ENCODE data around the gene RUNX3. TPM values are rescaled to one million over a fixed set of nuclear protein-coding genes. Genes with fewer than 3 reads are reported as not detected.
"Not testable (repeated sequence)": the region's sequence is repeated elsewhere in the genome, so short reads cannot be mapped to it uniquely, and the experiment has no call there.

RUNX3 gene
- total RNA-seq, 1 donor from 2014 or later, result not detected

- no peak for DNase-seq (ENCODE audit: low read depth in 2 of 2)
Observed at GRCh38 chr1:24903011-24903461, 27.0 kb downstream of the RUNX3 start.

DNA sequence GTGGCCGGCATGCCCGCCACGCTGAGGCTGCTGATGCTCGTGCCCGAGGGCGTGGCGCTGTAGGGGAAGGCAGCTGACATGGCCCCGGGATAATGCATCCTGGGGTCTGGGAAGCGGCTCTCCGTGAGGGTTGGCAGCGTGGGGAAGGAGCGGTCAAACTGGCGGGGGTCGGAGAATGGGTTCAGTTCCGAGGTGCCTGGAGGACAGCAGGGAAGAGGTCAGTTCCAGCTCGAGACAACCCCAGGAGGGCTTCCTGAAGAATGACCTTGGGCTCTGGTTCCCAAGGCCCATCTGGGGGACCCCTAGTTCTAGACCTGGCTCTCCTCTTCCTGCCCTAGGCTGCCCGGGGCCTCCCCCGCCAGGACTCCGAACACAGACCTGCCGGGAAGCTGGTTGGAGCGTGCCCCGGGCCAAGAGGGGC, 27.6 kb downstream of the RUNX3 start:
- no peak for DNase-seq (ENCODE audit: low read depth in 2 of 2)

GRCh38 chr1:24901791-24902470, 28.1 kb downstream of the RUNX3 start:
- DNase-seq (ENCODE audit: low read depth in 2 of 2), result no peak

DNA sequence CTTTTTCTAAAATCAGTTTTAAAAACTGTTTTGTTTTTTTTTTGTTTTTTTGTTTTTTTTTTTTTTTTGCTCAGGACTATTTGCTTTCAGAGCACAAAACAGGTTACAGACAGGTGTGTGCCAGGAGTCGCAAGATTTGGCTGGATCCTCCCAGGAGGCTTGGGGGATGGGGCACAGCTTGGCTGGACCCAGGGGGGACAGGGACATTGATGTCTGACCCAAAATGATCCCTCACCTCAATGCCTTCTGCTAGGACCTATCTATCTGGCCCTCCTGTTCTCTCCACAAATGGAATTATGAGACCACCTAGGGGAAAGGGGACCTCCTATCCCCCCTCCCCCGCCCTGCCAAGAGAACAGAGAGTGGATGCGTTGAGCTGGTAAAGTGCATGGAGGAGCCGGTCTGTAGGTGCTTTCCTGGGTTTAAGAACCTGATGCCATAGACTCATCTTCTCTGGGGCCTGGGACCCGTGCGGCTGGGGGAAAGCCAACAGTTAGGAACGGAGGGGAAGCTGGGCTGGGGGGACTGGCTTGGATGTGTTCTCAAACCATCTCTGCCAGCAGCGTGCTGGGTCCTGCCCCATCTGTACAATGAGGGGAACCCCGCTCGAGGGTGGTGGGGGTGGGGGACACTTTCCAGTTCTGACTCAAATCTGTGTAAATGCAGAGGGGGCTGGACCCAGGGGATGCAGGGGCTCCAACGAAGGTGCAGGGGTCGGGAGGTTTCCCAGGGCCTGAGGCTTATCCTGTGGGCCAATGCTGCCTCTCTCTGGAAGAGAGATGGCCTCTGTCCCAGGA, 28.9 kb downstream of the RUNX3 start:
- no peak for DNase-seq (ENCODE audit: low read depth in 2 of 2)

DNA sequence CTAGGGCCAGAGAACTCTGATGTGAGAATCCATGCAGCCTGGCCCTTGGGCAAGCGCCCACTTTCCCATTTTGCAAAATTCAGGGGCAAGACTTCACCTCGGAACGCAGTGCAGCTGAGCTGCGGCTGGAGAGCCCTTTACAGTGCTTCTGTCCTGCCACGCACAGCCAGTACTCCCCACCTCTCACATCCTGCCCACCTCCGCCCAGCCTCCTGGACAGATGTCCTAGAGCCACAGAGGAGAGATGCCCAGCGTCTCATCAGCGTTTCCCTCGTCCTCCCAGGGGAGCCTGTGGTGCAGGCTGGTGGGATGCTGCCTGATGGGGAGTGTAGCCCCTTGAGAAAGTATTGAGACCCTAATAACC, 29.6 kb downstream of the RUNX3 start:
- no peak for DNase-seq (ENCODE audit: low read depth in 2 of 2)

DNA sequence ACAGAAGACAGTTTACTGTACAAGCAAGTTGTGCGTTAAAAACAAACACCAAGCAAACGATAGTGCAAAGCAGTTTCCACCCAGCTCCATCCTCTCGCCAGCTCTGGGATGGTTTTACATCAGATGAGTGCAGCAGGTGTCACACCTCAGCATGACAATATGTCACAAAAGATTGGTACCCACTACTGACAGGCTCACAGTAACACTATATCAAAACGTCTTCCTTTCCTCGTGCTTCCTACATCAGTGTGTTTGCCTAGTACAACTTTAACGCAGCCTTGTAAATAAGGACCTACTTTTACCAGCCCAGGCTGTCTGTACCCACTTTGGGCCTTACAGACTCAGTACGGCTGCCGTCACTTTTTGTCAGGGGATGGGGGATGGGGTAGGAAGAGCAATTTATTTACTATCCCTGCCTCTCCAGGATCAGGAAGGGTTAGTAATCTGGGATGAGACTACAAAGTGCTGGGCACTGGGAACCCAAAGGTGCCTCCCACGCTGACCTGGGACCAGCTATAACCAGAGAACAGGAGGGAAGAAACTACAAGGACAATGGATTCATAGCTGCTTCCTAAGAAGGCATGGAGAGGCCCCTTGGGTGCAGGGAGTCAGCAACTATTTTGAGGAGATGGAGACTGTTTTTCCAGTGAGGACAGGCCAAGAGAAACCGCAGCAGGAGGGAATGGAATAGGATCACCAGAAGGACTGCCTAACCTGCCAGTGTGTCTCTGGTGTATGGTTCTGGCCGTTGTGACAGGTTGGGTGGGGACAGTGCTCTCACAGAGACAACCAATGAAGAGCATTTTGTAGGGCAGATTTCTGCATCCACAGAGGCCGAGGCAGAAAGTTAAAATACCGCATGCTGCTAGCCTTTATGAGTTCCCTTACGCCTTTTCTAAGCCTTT, 30.2 kb downstream of the RUNX3 start:
- no peak for DNase-seq (ENCODE audit: low read depth in 2 of 2)

- no peak for DNase-seq (ENCODE audit: low read depth in 2 of 2)
Observed at GRCh38 chr1:24898909-24899439, 31.1 kb downstream of the RUNX3 start.

GRCh38 chr1:24898152-24898908, 31.7 kb downstream of the RUNX3 start:
- DNase-seq (ENCODE audit: low read depth in 2 of 2), result peak; percentile 51 to 57

DNA sequence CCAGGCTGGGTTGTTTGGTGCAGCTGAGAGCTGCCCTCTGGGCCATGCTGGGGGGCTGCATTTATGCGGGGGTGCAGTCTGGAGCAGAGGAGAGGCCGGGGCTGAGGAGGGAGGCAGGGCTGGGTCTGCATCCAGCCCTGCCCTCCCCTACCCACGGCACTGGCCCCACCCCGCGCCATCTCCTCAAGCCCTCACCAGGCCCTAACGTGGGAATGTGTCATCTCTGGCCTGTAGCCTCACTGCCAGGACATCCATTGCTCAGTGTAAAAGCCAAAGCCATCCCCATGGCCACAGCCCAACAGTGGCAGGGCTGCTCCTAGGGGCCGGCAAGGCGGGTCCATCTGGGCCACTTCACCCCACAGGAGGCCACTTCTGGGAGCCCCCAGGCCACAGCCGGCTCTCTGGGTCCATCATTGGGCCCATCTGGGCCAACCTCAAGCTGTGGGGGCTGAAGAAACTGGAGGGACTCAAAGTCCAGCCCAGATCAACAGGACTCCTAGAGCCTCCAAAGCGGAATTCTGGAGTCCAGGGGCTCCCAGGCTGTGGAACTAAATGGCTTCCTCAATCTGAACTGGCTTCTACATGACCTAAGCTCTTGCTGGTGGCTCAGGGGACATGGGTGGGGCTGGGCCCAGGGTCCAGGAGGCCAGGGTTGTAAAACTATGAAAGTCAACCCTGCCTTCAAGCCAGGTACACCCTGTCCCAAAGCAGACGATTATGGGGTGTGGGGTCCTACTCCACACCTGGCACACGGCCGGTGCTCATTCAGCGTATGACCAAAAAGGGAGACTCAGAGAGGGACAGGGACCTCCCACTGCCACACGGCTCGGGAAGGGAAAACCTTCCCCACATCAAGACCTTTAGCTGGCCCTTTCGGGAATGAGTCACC, 32.6 kb downstream of the RUNX3 start:
- no peak for DNase-seq (ENCODE audit: low read depth in 2 of 2)

- no peak for DNase-seq (ENCODE audit: low read depth in 2 of 2)
Observed at GRCh38 chr1:24896596-24897262, 33.3 kb downstream of the RUNX3 start.

DNA sequence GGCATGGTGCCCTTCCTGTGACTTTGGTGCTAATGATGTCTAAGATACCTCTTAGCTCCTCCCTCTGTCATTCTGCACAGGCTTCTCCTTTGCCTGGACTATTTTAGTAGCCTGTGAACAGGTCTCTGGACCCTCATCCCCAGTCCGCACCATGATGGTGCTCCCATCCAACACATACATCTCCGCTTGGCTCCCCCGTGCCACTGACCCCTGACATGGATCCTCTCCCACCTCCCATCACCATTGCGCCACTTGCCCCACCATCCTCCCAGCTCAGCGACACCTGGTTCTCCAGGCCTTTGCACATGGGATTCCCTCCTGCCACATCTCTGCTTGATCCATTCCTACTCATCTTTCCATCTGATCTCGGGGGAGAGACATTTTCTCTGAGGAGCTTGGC, 33.9 kb downstream of the RUNX3 start:
- DNase-seq (ENCODE audit: low read depth in 2 of 2), result no peak

- DNase-seq (ENCODE audit: low read depth in 2 of 2), result no peak
Observed at GRCh38 chr1:24895511-24895910, 34.6 kb downstream of the RUNX3 start.

DNA sequence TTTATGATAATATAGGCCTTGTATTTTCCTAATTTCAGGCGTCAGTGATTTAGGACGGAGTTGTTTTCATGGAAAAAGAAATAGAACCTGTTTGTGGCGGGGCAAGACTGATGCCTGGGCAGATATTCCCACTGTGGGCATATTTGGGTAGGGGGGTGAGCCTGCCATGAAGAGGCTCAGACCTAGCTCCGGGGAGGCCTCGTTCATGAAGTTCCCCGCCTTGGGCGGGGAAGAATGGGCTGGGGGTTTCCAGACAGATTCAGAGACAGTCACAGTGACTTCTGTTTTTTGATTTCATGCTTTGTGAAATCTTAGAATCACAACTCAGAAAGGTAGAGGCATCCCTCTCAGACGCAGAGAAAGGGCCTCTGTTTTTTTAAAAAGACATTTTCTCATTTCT, 36.1 kb downstream of the RUNX3 start:
- DNase-seq (ENCODE audit: low read depth in 2 of 2), result no peak

GRCh38 chr1:24893431-24893830, 36.6 kb downstream of the RUNX3 start:
- no peak for DNase-seq (ENCODE audit: low read depth in 2 of 2)

GRCh38 chr1:24892188-24893153, 37.6 kb downstream of the RUNX3 start:
- DNase-seq (ENCODE audit: low read depth in 2 of 2), result no peak

- DNase-seq (ENCODE audit: low read depth in 2 of 2), result not testable (repeated sequence)
Observed at GRCh38 chr1:24891367-24891766, 38.7 kb downstream of the RUNX3 start.

DNA sequence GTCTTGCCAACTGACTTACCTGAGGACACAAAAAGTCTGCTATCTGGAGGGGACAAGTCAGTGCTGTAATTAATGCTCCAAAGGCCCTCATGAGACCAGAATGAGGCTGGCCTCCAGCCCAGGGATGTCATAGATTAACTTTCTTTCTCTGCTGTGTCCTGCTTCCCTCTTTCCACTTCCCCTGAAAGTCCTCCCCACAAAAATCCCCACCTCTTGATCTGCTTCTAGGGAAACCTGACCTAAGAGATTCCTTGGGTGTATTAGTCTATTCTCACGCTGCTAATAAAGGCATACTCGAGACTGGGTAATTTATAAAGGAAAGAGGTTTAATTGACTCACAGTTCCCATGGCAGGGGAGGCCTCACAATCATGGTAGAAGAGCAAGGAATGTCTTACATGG, 39.2 kb downstream of the RUNX3 start:
- DNase-seq (ENCODE audit: low read depth in 2 of 2), result no peak

DNA sequence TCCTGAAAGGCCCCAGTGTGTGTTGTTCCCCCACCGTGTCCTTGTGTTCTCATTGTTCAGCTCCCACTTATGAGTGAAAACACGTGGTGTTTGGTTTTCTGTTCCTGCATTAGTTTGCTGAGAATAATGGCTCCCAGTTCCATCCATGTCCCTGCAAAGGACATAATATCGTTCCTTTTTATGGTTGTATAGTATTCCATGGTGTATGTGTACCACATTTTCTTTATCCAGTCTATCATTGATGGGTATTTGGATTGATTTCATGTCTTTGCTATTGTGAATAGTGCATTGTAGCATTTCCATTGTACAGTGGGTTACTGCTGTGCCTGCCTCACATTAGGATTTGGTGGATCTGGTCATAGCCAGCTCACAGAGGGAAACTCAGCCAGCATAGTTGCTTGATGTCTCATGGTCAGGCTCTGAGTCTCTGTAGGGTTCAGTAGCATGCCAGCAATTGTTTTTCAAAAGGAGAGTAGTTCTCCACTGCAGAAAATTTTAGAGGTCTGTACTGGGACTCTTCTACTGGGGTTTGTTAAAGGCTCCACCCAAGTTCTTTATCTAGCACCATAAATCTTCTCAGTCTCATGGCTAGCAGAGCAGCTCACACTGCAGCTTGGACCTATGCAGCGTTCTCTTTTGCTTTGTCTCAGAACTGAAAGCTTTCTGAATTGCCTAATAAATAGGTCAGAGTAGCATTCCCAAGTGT, 41.0 kb downstream of the RUNX3 start:
- no peak for DNase-seq (ENCODE audit: low read depth in 2 of 2)

All from lung microvascular endothelial cell (primary cell).